Neural progenitor cell (in vitro differentiated cells): ENCODE results near the gene MAP3K2. TPM values are rescaled to one million over a fixed set of nuclear protein-coding genes. Genes with fewer than 3 reads are reported as not detected.

ENCODE experiments used
- DNase-seq: peaks from one replicate; pipeline ENCODE4 v3.0.0-alpha.2; 2016; ENCODE audit warnings: low spot score
- H2AFZ ChIP-seq: fragments of 200-600 bp; sonication (generic); replicated peaks from 2 replicates; pipeline ENCODE4 v1.6.1; 2016; ENCODE audit warnings: antibody characterized with exemption
- H3F3A ChIP-seq: fragments of 200-600 bp; sonication (generic); 2 replicates; pipeline ENCODE4 v1.6.1; 2016; ENCODE audit warnings: antibody characterized with exemption, low read depth
- H3K27ac ChIP-seq: fragments of 200-600 bp; sonication (generic); 2 replicates; pipeline ENCODE4 v1.5.1; 2016; ENCODE audit warnings: mild to moderate bottlenecking
- H3K27me3 ChIP-seq: fragments of 200-600 bp; sonication (generic); 2 replicates; pipeline ENCODE4 v1.6.1; 2016; ENCODE audit warnings: mild to moderate bottlenecking, moderate library complexity
- H3K36me3 ChIP-seq: fragments of 200-600 bp; sonication (generic); 2 replicates; pipeline ENCODE4 v1.5.1; 2016
- H3K4me1 ChIP-seq: fragments of 200-600 bp; sonication (generic); 2 replicates; pipeline ENCODE4 v1.6.1; 2016; ENCODE audit warnings: mixed run types
- H3K4me2 ChIP-seq: fragments of 200-600 bp; sonication (generic); 2 replicates; pipeline ENCODE4 v1.6.1; 2016
- H3K4me3 ChIP-seq: fragments of 200-600 bp; sonication (generic); 2 replicates; pipeline ENCODE4 v1.5.1; 2016
- H3K79me2 ChIP-seq: fragments of 200-600 bp; sonication (generic); 2 replicates; pipeline ENCODE4 v1.6.1; 2016; ENCODE audit warnings: low read depth
- H3K9ac ChIP-seq: fragments of 200-600 bp; sonication (generic); 2 replicates; pipeline ENCODE4 v1.6.1; 2016
- H3K9me3 ChIP-seq: fragments of 200-600 bp; sonication (generic); 2 replicates; pipeline ENCODE4 v1.5.1; 2016; ENCODE audit warnings: low read depth
- H4K20me1 ChIP-seq: fragments of 200-600 bp; sonication (generic); 2 replicates; pipeline ENCODE4 v1.6.1; 2016; ENCODE audit warnings: low read depth
- H3K27ac Mint-ChIP-seq: 3 replicates; pipeline ENCODE4 v1.8.0; 2021; ENCODE audit warnings: mixed read lengths
- H3K27me3 Mint-ChIP-seq: 2 replicates; pipeline ENCODE4 v1.8.0; 2022; ENCODE audit warnings: low read depth, mild to moderate bottlenecking, inconsistent platforms, moderate library complexity, mixed read lengths; ENCODE audit not compliant: insufficient read depth
- H3K36me3 Mint-ChIP-seq: 3 replicates; pipeline ENCODE4 v1.8.0; 2021; ENCODE audit warnings: mixed read lengths
- H3K4me1 Mint-ChIP-seq: 3 replicates; pipeline ENCODE4 v1.8.0; 2021; ENCODE audit warnings: mixed read lengths
- H3K4me3 Mint-ChIP-seq: 3 replicates; pipeline ENCODE4 v1.8.0; 2021; ENCODE audit warnings: mild to moderate bottlenecking, moderate library complexity, mixed read lengths
- H3K9me3 Mint-ChIP-seq: 3 replicates; pipeline ENCODE4 v1.8.0; 2020; ENCODE audit warnings: mixed read lengths
- CTCF ChIP-seq: fragments of 200-600 bp; sonication (generic); IDR thresholded peaks from 2 replicates; pipeline ENCODE4 v1.5.1; 2017; ENCODE audit warnings: antibody characterized with exemption, mild to moderate bottlenecking
- EZH2 ChIP-seq: fragments of 200-600 bp; sonication (generic); IDR thresholded peaks from 2 replicates; pipeline ENCODE4 v1.6.1; 2017; ENCODE audit warnings: antibody characterized with exemption, mild to moderate bottlenecking, moderate library complexity
- EZH2phosphoT487 ChIP-seq: fragments of 200-600 bp; sonication (generic); IDR thresholded peaks from 2 replicates; pipeline ENCODE4 v1.6.1; 2017; ENCODE audit warnings: antibody characterized with exemption
- total RNA-seq: library from RNA; depleted of rRNA; stranded (reverse); fragments of >200 nt; gene quantifications from 2 replicates; pipeline ENCODE4 v1.2.3, GENCODE V29; 2015; ENCODE audit warnings: low replicate concordance

Gene MAP3K2
- total RNA-seq, 1 donor from 2014 or later: 24.5 TPM

GRCh38 chr2:127389778-127390435 is 2.1 kb upstream of the MAP3K2 start:
- peak overlapping the region; percentile 69 for H3K27ac Mint-ChIP-seq
- H3K9me3 ChIP-seq: no peaks in the 10 kb centered on the region
- peaks cover 2% of the 10 kb centered on the region for H3K36me3 Mint-ChIP-seq
- H3K4me3 ChIP-seq: no peak overlapping the region
- H3K4me1 ChIP-seq: peaks cover 12% of the 10 kb centered on the region
- no peak overlapping the region for H3K9ac ChIP-seq
- no peak overlapping the region for H3K4me3 Mint-ChIP-seq
- H3F3A ChIP-seq: peaks cover 19% of the 10 kb centered on the region
- H4K20me1 ChIP-seq: peaks cover 22% of the 10 kb centered on the region
- H2AFZ ChIP-seq: no peak overlapping the region
- DNase-seq: no peak
- H3K4me1 Mint-ChIP-seq: peaks cover 24% of the 10 kb centered on the region
- no peaks in the 10 kb centered on the region for H3K27me3 Mint-ChIP-seq
- peaks cover 6% of the 10 kb centered on the region for H3K9me3 Mint-ChIP-seq
- peaks cover 10% of the 10 kb centered on the region for H3K27me3 ChIP-seq
- H3K36me3 ChIP-seq: no peaks in the 10 kb centered on the region
- H3K79me2 ChIP-seq: peaks cover 22% of the 10 kb centered on the region
- no peak overlapping the region for H3K27ac ChIP-seq
- TF ChIP-seq EZH2phosphoT487: no peak
- TF ChIP-seq EZH2: no peak
- no peak for TF ChIP-seq CTCF
- H3K4me2 ChIP-seq: no peak overlapping the region

GRCh38 chr2:127388423-127389164 is 819 bp upstream of the MAP3K2 start:
- peak overlapping the region; percentile 81 for H2AFZ ChIP-seq

More at GRCh38 chr2:127388423-127389164, 819 bp upstream of the MAP3K2 start:
- Mint-ChIP-seq H3K36me3 (peaks cover 7% of the 10 kb centered on the region), H3K27me3 (no peaks in the 10 kb centered on the region), H3K4me3 (peak overlapping the region; percentile 87), H3K27ac (peak overlapping the region; percentile 1), H3K9me3 (peaks cover 2% of the 10 kb centered on the region), H3K4me1 (peaks cover 21% of the 10 kb centered on the region)
- no peak overlapping the region for H3K9ac ChIP-seq
- H3K9me3 ChIP-seq: no peaks in the 10 kb centered on the region
- no peak overlapping the region for H3K27ac ChIP-seq
- H4K20me1 ChIP-seq: peaks cover 31% of the 10 kb centered on the region
- no peaks in the 10 kb centered on the region for H3K36me3 ChIP-seq
- peaks cover 10% of the 10 kb centered on the region for H3K27me3 ChIP-seq
- DNase-seq: peak; percentile 15
- H3K4me1 ChIP-seq: peaks cover 12% of the 10 kb centered on the region
- no peak for TF ChIP-seq EZH2phosphoT487
- TF ChIP-seq EZH2: no peak
- TF ChIP-seq CTCF: no peak
- peak overlapping the region; percentile 82 for H3K4me2 ChIP-seq
- H3K4me3 ChIP-seq: peak overlapping the region; percentile 91
- H3K79me2 ChIP-seq: peaks cover 35% of the 10 kb centered on the region
- H3F3A ChIP-seq: peaks cover 19% of the 10 kb centered on the region
